Endothelial cell of umbilical vein (primary cell): ENCODE results near the gene ANKFN1. TPM values are rescaled to one million over a fixed set of nuclear protein-coding genes. Genes with fewer than 3 reads are reported as not detected.

Experiments
- BruUV-seq: library from RNA; stranded (reverse); fragments of 400-500 nt; replicated peaks from 2 replicates; lab custom pipeline; 2021; lab: Mats Ljungman, UMichigan
- CTCF ChIA-PET: fragments of 300-600, 350-600 bp; sonication (Branson Sonifier 250); formaldehyde crosslinking; loops from one replicate; lab custom pipeline; 2021; ENCODE audit warnings: antibody characterized with exemption, inconsistent platforms; lab: Charles Lee
- POLR2A ChIA-PET: fragments of 300-600, 350-600 bp; sonication (Branson Sonifier 250); formaldehyde crosslinking; loops from one replicate; lab custom pipeline; 2021; ENCODE audit warnings: antibody characterized with exemption, inconsistent platforms; lab: Charles Lee
- DNase-seq: peaks from one replicate; pipeline ENCODE4 v3.0.0-alpha.2; 2011; ENCODE audit warnings: low read depth, low spot score
- FAIRE-seq: peaks from 2 replicates; lab custom pipeline; 2011; peaks lifted over from hg19 to GRCh38; lab: Jason Lieb, UNC
- H2AFZ ChIP-seq: 2 replicates; pipeline ENCODE4 v1.6.0; 2012; ENCODE audit warnings: low read depth, low read length, control low read depth, inconsistent platforms
- H3K27ac ChIP-seq: 2 replicates; pipeline ENCODE4 v1.5.1; 2011; ENCODE audit warnings: low read depth, mild to moderate bottlenecking, control low read depth, low read length, moderate library complexity; ENCODE audit not compliant: insufficient read depth
- H3K27me3 ChIP-seq, 2 experiments: 2 replicates each; pipeline versions ENCODE4 v1.6.0 to v1.6.1; 2011; ENCODE audit warnings: low read length in 2 of 2, mixed read lengths in 1 of 2; ENCODE audit not compliant: control insufficient read depth in 2 of 2, insufficient read depth in 2 of 2
- H3K36me3 ChIP-seq, 2 experiments: 2 replicates in 1 of 2; 3 replicates in 1 of 2; pipeline ENCODE4 v1.5.1; 2011; ENCODE audit warnings: low read length in 2 of 2, mild to moderate bottlenecking in 1 of 2, moderate library complexity in 1 of 2; ENCODE audit not compliant: control insufficient read depth in 2 of 2, insufficient read depth in 2 of 2; ENCODE audit errors: extremely low read depth in 1 of 2
- H3K4me1 ChIP-seq: 3 replicates; pipeline ENCODE4 v1.5.1; 2011; ENCODE audit warnings: mild to moderate bottlenecking, low read length; ENCODE audit not compliant: control insufficient read depth, insufficient read depth; ENCODE audit errors: extremely low read depth
- H3K4me2 ChIP-seq: 2 replicates; pipeline ENCODE4 v1.6.1; 2011; ENCODE audit warnings: low read length, control low read depth, mixed read lengths; ENCODE audit not compliant: insufficient read depth
- H3K4me3 ChIP-seq, 3 experiments: fragments of 200-600 bp in 1 of 3; sonication (generic), shearing (Covaris generic) in 1 of 3; replicated peaks in 1 of 3; 2 replicates each; pipeline ENCODE4 v1.5.1; 2011 to 2016; ENCODE audit warnings: control low read depth in 3 of 3, low read length in 3 of 3, mild to moderate bottlenecking in 2 of 3, inconsistent platforms in 1 of 3, low read depth in 1 of 3, moderate library complexity in 1 of 3; ENCODE audit not compliant: insufficient read depth in 1 of 3
- H3K79me2 ChIP-seq: 2 replicates; pipeline ENCODE4 v1.6.0; 2012; ENCODE audit warnings: low read length, inconsistent platforms; ENCODE audit not compliant: control insufficient read depth, insufficient read depth
- H3K9ac ChIP-seq: replicated peaks from 2 replicates; pipeline ENCODE3; 2011; ENCODE audit warnings: low read length, control low read depth; ENCODE audit not compliant: insufficient read depth; ENCODE audit errors: extremely low read depth
- H3K9me1 ChIP-seq: replicated peaks from 3 replicates; pipeline ENCODE4 v1.6.0; 2011; ENCODE audit warnings: mild to moderate bottlenecking, low read length; ENCODE audit not compliant: control insufficient read depth, insufficient read depth; ENCODE audit errors: extremely low read depth
- H3K9me3 ChIP-seq: replicated peaks from 2 replicates; pipeline ENCODE4 v1.5.1; 2012; ENCODE audit warnings: low read length, inconsistent platforms; ENCODE audit not compliant: control insufficient read depth, insufficient read depth
- H4K20me1 ChIP-seq: replicated peaks from 2 replicates; pipeline ENCODE3; 2011; ENCODE audit warnings: mild to moderate bottlenecking, low read length; ENCODE audit not compliant: control insufficient read depth, insufficient read depth; ENCODE audit errors: extremely low read depth
- EZH2 ChIP-seq: IDR thresholded peaks from 2 replicates; pipeline ENCODE4 v1.6.1; 2012; ENCODE audit warnings: borderline replicate concordance, low read depth, mild to moderate bottlenecking, moderate library complexity, low read length, inconsistent platforms; ENCODE audit not compliant: severe bottlenecking
- FOS ChIP-seq: IDR thresholded peaks from 2 replicates; pipeline ENCODE4 v1.6.1; 2011; ENCODE audit warnings: mild to moderate bottlenecking, low read length, moderate library complexity, borderline replicate concordance; ENCODE audit not compliant: insufficient read depth
- GATA2 ChIP-seq: IDR thresholded peaks from 2 replicates; pipeline ENCODE4 v1.7.0; 2011; ENCODE audit warnings: low read depth, mild to moderate bottlenecking, moderate library complexity, mixed read lengths, low read length; ENCODE audit not compliant: insufficient read length, insufficient read depth
- JUN ChIP-seq: IDR thresholded peaks from 2 replicates; pipeline ENCODE4 v1.6.1; 2011; ENCODE audit warnings: borderline replicate concordance, low read depth; ENCODE audit not compliant: insufficient read length, insufficient read depth
- MYC ChIP-seq: IDR thresholded peaks from one replicate; pipeline ENCODE4 v1.6.1; 2011; ENCODE audit warnings: mild to moderate bottlenecking, low read depth, low read length
- POLR2A ChIP-seq: IDR thresholded peaks from 2 replicates; pipeline ENCODE4 v1.6.1; 2012; ENCODE audit warnings: low read depth, mild to moderate bottlenecking, control low read depth, low read length
- POLR2AphosphoS5 ChIP-seq: IDR thresholded peaks from 2 replicates; pipeline ENCODE4 v1.6.1; 2012; ENCODE audit warnings: low read depth, mild to moderate bottlenecking, control low read depth, low read length, moderate library complexity; ENCODE audit not compliant: insufficient read depth
- dilution Hi-C: fragments of 300-500 bp; cut with MboI; formaldehyde crosslinking; loops from one replicate; pipeline ENCODE4 v1.15.0; 2019; ENCODE audit warnings: low sequenced_read_pairs; ENCODE audit not compliant: extremely low pct_ligation_motif_present
- intact Hi-C: fragments of 100-400 bp; cut with micrococcal nuclease; formaldehyde crosslinking; loops from one replicate; pipeline ENCODE4 v1.10.0; 2022
- polyA plus RNA-seq, 4 experiments: library from polyadenylated mRNA; depleted of rRNA in 3 of 4; stranded (reverse) in 3 of 4; unstranded in 1 of 4; fragments of >200 nt; gene quantifications; 2 replicates each; pipeline versions ENCODE4 v1.2.1 to v1.2.3, GENCODE V29; 2011 to 2012; ENCODE audit warnings: missing spikeins in 1 of 4
- total RNA-seq: library from RNA; stranded (reverse); gene quantifications from 2 replicates; pipeline ENCODE4 v1.2.3, GENCODE V29; 2021
- TF ChIP-seq, protein P1 (sequence below), 2 donors: IDR thresholded peaks; 1 replicate in 1 of 2; 2 replicates in 1 of 2; pipeline ENCODE4 v1.5.1; 2011; ENCODE audit warnings: low read length in 2 of 2, mild to moderate bottlenecking in 2 of 2, moderate library complexity in 2 of 2, control low read depth in 1 of 2, inconsistent platforms in 1 of 2, low read depth in 1 of 2; ENCODE audit not compliant: insufficient read depth in 1 of 2; ENCODE audit errors: extremely low read depth in 1 of 2
- TF ChIP-seq, protein P2 (sequence below): IDR thresholded peaks from 2 replicates; pipeline ENCODE4 v1.6.1; 2011; ENCODE audit not compliant: insufficient read depth, insufficient read length

ANKFN1 gene
- total and polyA plus RNA-seq, 2 donors (not counting 3 experiments of a cell fraction or from before 2014, with no cell fraction given) = 0.15 TPM; not detected in 1

DNA sequence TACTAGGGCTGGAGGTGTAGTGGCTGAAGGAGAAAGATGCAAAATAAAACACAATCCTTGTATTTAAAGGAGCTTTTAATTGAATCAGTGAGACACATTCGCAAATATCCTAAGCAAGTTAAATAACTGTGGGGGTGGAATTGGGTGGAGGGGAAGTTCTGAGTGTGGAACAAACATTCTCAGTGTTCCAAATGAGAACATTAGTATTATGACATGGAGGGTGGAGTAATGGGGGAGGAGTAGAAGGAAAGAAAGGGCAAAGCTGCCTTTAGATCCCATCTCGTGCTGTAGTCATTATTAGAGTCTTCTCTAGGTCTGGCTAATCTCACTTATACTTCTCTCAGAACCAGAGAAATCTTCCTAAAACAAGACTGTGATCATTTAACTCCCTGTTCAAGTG lies 169.7 kb downstream of the ANKFN1 start:
- Histone ChIP-seq H2AFZ (no peak overlapping the region), H3K27me3 (peaks cover 25 to 32% of the 10 kb centered on the region in 2 experiments), H3K9ac (no peak overlapping the region), H3K4me3 (no peak overlapping the region), H3K79me2 (no peaks in the 10 kb centered on the region), H4K20me1 (no peaks in the 10 kb centered on the region), H3K4me2 (no peak overlapping the region), H3K36me3 (no peaks in the 10 kb centered on the region), H3K9me3 (no peaks in the 10 kb centered on the region), H3K27ac (no peak overlapping the region), H3K4me1 (peaks cover 6% of the 10 kb centered on the region), H3K9me1 (no peaks in the 10 kb centered on the region)
- DNase-seq = no peak
- intact Hi-C loops = no loop called here
- BruUV-seq = no TSS peak
- dilution Hi-C loops = no loop called here
- ChIA-PET CTCF (interaction anchor here (6.9 kb wide), 1 partner anchor 197 kb away, joined by 185 read pairs; no protein-coding TSS in a partner anchor), POLR2A (no interaction called here)
- FAIRE-seq = no peak
- TF ChIP-seq POLR2A (no peak), POLR2AphosphoS5 (no peak), MYC (no peak), FOS (no peak), JUN (no peak), GATA2 (no peak), EZH2 (no peak)
- TF ChIP-seq, protein P1, sequence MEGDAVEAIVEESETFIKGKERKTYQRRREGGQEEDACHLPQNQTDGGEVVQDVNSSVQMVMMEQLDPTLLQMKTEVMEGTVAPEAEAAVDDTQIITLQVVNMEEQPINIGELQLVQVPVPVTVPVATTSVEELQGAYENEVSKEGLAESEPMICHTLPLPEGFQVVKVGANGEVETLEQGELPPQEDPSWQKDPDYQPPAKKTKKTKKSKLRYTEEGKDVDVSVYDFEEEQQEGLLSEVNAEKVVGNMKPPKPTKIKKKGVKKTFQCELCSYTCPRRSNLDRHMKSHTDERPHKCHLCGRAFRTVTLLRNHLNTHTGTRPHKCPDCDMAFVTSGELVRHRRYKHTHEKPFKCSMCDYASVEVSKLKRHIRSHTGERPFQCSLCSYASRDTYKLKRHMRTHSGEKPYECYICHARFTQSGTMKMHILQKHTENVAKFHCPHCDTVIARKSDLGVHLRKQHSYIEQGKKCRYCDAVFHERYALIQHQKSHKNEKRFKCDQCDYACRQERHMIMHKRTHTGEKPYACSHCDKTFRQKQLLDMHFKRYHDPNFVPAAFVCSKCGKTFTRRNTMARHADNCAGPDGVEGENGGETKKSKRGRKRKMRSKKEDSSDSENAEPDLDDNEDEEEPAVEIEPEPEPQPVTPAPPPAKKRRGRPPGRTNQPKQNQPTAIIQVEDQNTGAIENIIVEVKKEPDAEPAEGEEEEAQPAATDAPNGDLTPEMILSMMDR (IDR thresholded peaks at IDR 0.05; ENCODE audit: extremely low read depth in 1 of 2, insufficient read depth in 1 of 2, low read depth in 1 of 2, low read length in 2 of 2) = no peak
- TF ChIP-seq, protein P2, sequence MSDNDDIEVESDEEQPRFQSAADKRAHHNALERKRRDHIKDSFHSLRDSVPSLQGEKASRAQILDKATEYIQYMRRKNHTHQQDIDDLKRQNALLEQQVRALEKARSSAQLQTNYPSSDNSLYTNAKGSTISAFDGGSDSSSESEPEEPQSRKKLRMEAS = no peak
